ENCODE data around the gene HTRA3.
A peak's percentile ranks its signal among the peaks of the same experiment; 100 is the strongest.

HTRA3 gene

DNA sequence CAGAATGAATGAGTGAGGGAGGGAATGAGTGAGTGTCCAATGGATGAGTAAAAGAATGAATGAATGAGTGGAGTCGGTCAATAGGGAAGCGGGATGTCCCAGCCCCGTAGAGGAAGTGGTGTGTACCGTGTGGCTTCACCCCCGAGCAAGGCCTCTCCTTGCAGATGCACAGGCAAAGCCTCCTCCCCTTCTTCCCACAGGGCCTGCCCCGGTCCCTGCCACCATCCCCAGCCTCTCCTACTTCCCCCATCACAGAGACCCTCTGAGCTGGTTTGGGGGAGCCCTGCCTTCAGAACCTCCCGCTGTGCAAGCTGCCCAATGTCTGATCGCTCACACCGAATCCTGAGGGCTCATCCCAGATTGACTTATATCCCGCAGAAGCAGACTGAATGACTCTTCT lies 13.6 kb downstream of the HTRA3 start:
- no peak overlapping the region for H3K27ac ChIP-seq (replicated peaks)
- H3K4me3 ChIP-seq (replicated peaks; ENCODE audit: insufficient read depth, low read length), result no peak overlapping the region
- no peaks in the 10 kb centered on the region for H3K27me3 ChIP-seq (ENCODE audit: insufficient read depth, poor library complexity, severe bottlenecking)
- DNase-seq (ENCODE audit: low read depth in 1 of 2, low spot score in 1 of 2), result peak in 1 of 2 experiments; percentile 83
- TF ChIP-seq SPI1 (IDR thresholded peaks at IDR 0.05; ENCODE audit: borderline replicate concordance, low read depth) (peak; percentile 78), POLR2AphosphoS5 (IDR thresholded peaks at IDR 0.05; ENCODE audit: low read depth) (no peak), GABPA (IDR thresholded peaks at IDR 0.05; ENCODE audit: low read depth) (no peak)
- TF ChIP-seq, protein P1, sequence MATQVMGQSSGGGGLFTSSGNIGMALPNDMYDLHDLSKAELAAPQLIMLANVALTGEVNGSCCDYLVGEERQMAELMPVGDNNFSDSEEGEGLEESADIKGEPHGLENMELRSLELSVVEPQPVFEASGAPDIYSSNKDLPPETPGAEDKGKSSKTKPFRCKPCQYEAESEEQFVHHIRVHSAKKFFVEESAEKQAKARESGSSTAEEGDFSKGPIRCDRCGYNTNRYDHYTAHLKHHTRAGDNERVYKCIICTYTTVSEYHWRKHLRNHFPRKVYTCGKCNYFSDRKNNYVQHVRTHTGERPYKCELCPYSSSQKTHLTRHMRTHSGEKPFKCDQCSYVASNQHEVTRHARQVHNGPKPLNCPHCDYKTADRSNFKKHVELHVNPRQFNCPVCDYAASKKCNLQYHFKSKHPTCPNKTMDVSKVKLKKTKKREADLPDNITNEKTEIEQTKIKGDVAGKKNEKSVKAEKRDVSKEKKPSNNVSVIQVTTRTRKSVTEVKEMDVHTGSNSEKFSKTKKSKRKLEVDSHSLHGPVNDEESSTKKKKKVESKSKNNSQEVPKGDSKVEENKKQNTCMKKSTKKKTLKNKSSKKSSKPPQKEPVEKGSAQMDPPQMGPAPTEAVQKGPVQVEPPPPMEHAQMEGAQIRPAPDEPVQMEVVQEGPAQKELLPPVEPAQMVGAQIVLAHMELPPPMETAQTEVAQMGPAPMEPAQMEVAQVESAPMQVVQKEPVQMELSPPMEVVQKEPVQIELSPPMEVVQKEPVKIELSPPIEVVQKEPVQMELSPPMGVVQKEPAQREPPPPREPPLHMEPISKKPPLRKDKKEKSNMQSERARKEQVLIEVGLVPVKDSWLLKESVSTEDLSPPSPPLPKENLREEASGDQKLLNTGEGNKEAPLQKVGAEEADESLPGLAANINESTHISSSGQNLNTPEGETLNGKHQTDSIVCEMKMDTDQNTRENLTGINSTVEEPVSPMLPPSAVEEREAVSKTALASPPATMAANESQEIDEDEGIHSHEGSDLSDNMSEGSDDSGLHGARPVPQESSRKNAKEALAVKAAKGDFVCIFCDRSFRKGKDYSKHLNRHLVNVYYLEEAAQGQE (IDR thresholded peaks at IDR 0.05; ENCODE audit: insufficient replicate concordance, low read depth), result no peak
- TF ChIP-seq, protein P2, sequence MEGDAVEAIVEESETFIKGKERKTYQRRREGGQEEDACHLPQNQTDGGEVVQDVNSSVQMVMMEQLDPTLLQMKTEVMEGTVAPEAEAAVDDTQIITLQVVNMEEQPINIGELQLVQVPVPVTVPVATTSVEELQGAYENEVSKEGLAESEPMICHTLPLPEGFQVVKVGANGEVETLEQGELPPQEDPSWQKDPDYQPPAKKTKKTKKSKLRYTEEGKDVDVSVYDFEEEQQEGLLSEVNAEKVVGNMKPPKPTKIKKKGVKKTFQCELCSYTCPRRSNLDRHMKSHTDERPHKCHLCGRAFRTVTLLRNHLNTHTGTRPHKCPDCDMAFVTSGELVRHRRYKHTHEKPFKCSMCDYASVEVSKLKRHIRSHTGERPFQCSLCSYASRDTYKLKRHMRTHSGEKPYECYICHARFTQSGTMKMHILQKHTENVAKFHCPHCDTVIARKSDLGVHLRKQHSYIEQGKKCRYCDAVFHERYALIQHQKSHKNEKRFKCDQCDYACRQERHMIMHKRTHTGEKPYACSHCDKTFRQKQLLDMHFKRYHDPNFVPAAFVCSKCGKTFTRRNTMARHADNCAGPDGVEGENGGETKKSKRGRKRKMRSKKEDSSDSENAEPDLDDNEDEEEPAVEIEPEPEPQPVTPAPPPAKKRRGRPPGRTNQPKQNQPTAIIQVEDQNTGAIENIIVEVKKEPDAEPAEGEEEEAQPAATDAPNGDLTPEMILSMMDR (IDR thresholded peaks at IDR 0.05; ENCODE audit: insufficient read depth, low read length), result no peak

DNA sequence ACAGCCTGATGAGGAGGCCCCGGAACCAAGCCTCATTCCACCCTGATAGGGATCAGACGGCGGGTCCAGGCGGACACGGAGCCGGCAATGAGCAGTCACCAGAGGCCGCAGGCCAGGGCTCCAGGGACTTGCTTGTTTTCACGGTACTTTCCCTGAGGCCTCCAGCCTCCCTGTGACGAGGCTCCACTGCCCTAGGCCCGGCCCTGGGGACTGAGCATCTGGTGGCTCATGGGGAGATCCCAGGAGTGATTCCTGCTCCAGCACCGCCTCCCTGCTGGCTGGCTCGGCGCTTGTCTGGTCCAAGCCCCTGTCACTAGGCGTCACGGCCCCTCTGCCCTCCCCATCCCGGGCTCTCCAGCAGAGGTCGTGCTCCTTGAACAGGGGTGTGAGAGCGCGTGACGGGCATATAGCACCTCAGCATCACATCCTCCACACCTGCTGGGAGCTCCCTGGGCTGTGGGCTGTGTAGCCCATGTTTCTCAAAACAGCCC lies 14.1 kb downstream of the HTRA3 start:
- DNase-seq (ENCODE audit: low read depth in 1 of 2, low spot score in 1 of 2), result no peak
- H3K27me3 ChIP-seq (ENCODE audit: insufficient read depth, poor library complexity, severe bottlenecking), result no peaks in the 10 kb centered on the region
- H3K4me3 ChIP-seq (replicated peaks; ENCODE audit: insufficient read depth, low read length), result no peak overlapping the region
- TF ChIP-seq, protein P1 (IDR thresholded peaks at IDR 0.05; ENCODE audit: insufficient replicate concordance, low read depth), result no peak
- TF ChIP-seq POLR2AphosphoS5 (IDR thresholded peaks at IDR 0.05; ENCODE audit: low read depth) (no peak), SPI1 (IDR thresholded peaks at IDR 0.05; ENCODE audit: borderline replicate concordance, low read depth) (no peak), GABPA (IDR thresholded peaks at IDR 0.05; ENCODE audit: low read depth) (no peak)
- TF ChIP-seq, protein P2 (IDR thresholded peaks at IDR 0.05; ENCODE audit: insufficient read depth, low read length), result no peak
- H3K27ac ChIP-seq (replicated peaks), result no peak overlapping the region

DNA sequence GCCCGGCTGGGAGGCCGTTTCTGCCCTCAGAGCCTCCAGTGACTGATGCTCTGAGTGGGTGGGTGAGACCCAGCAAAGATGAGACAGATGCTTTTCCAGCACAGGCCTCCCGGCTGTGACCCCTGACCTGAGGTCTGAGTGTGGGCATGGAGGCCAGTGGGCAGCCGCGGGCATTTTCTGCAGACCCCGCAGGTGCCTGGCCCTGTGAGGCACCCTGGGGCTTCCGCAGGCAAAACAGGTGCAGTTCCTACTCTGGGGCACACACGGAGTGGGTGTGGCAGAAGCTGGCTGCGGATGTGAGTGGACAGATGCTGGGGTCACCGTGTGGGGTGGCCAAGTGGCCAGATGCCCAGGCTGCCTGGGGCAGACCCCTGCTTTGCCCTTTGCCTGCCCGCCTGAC lies 14.8 kb downstream of the HTRA3 start:
- TF ChIP-seq, protein P2 (IDR thresholded peaks at IDR 0.05; ENCODE audit: insufficient read depth, low read length), result no peak
- TF ChIP-seq GABPA (IDR thresholded peaks at IDR 0.05; ENCODE audit: low read depth), result no peak
- TF ChIP-seq SPI1 (IDR thresholded peaks at IDR 0.05; ENCODE audit: borderline replicate concordance, low read depth), result no peak
- TF ChIP-seq POLR2AphosphoS5 (IDR thresholded peaks at IDR 0.05; ENCODE audit: low read depth), result no peak
- TF ChIP-seq, protein P1 (IDR thresholded peaks at IDR 0.05; ENCODE audit: insufficient replicate concordance, low read depth), result no peak
- no peak for DNase-seq (ENCODE audit: low read depth in 1 of 2, low spot score in 1 of 2)
- Histone ChIP-seq H3K4me3 (replicated peaks; ENCODE audit: insufficient read depth, low read length) (no peak overlapping the region), H3K27ac (replicated peaks) (no peak overlapping the region), H3K27me3 (ENCODE audit: insufficient read depth, poor library complexity, severe bottlenecking) (no peaks in the 10 kb centered on the region)
